Esophagus squamous epithelium (tissue), 5 donors: ENCODE results near the gene TMEM165. TPM values are rescaled to one million over a fixed set of nuclear protein-coding genes. Genes with fewer than 3 reads are reported as not detected.

ENCODE experiments used
- DNase-seq: peaks from one replicate; lab custom pipeline; 2025; lab: John Stamatoyannopoulos, UW
- H3K27ac ChIP-seq, 4 donors: fragments of 200-600 bp; sonication (generic); one replicate each; pipeline ENCODE4 v1.5.1; 2016 to 2019; ENCODE audit warnings: mild to moderate bottlenecking in 1 of 4
- H3K27me3 ChIP-seq, 4 donors: fragments of 200-600 bp; sonication (generic); 1 replicate in 3 of 4; 2 replicates in 1 of 4; pipeline versions ENCODE4 v1.5.1 to v1.6.0; 2017 to 2021; ENCODE audit warnings: antibody characterized with exemption in 1 of 4
- H3K36me3 ChIP-seq, 3 donors: fragments of 200-600 bp; sonication (generic); one replicate each; pipeline ENCODE4 v1.5.1; 2016 to 2019
- H3K4me1 ChIP-seq, 3 donors: fragments of 200-600 bp; sonication (generic); one replicate each; pipeline ENCODE4 v1.5.1; 2017 to 2019
- H3K4me3 ChIP-seq, 4 donors: fragments of 200-600 bp; sonication (generic); 1 replicate in 3 of 4; 2 replicates in 1 of 4; pipeline ENCODE4 v1.5.1; 2016 to 2019; ENCODE audit warnings: mild to moderate bottlenecking in 2 of 4, moderate library complexity in 1 of 4
- H3K9me3 ChIP-seq, 3 donors: fragments of 200-600 bp; sonication (generic); one replicate each; pipeline ENCODE4 v1.5.1; 2016 to 2019
- POLR2A ChIP-seq, 4 donors: fragments of 450-650 bp; IDR thresholded peaks; one replicate each; pipeline ENCODE4 v1.6.1; 2017; ENCODE audit warnings: antibody characterized with exemption in 4 of 4, mild to moderate bottlenecking in 4 of 4, moderate library complexity in 3 of 4
- WGBS, 2 donors: methylation state at CpG; one replicate each; pipeline ENCODE4 v1.1.5; 2018; 5-methylcytosine and 5-hydroxymethylcytosine counted together
- intact Hi-C: fragments of 100-400 bp; cut with DNase I; formaldehyde crosslinking; loops from one replicate; pipeline ENCODE4 v1.15.0; 2022
- small RNA-seq, 4 donors: library from RNA; depleted of rRNA; stranded (forward); fragments of <200 nt; gene quantifications; one replicate each; pipeline ENCODE3, GENCODE V24; 2016
- total RNA-seq, 4 donors: library from RNA; depleted of rRNA; stranded (reverse); fragments of >200 nt; gene quantifications; one replicate each; pipeline ENCODE4 v1.1.0, GENCODE V29; 2016
- TF ChIP-seq, protein P1 (sequence below), 6 experiments: fragments of 450-650 bp in 4 of 6; fragments of 200-600 bp in 2 of 6; sonication (generic) in 2 of 6; IDR thresholded peaks; one replicate each; pipeline ENCODE4 v1.5.1; 2016 to 2019; ENCODE audit warnings: antibody characterized with exemption in 6 of 6, mild to moderate bottlenecking in 4 of 6, moderate library complexity in 4 of 6
- donor health status: DM: yes; HTN: yes; CAD: no.

Gene TMEM165
- total RNA-seq, 4 donors from 2014 or later, result 136 to 276 (median 179) TPM

- H3K27ac ChIP-seq, result no peak overlapping the region
- H3K9me3 ChIP-seq, result no peaks in the 10 kb centered on the region
- no peaks in the 10 kb centered on the region for H3K27me3 ChIP-seq
- TF ChIP-seq POLR2A (IDR thresholded peaks at IDR 0.05), result no peak
- TF ChIP-seq, protein P1, sequence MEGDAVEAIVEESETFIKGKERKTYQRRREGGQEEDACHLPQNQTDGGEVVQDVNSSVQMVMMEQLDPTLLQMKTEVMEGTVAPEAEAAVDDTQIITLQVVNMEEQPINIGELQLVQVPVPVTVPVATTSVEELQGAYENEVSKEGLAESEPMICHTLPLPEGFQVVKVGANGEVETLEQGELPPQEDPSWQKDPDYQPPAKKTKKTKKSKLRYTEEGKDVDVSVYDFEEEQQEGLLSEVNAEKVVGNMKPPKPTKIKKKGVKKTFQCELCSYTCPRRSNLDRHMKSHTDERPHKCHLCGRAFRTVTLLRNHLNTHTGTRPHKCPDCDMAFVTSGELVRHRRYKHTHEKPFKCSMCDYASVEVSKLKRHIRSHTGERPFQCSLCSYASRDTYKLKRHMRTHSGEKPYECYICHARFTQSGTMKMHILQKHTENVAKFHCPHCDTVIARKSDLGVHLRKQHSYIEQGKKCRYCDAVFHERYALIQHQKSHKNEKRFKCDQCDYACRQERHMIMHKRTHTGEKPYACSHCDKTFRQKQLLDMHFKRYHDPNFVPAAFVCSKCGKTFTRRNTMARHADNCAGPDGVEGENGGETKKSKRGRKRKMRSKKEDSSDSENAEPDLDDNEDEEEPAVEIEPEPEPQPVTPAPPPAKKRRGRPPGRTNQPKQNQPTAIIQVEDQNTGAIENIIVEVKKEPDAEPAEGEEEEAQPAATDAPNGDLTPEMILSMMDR (IDR thresholded peaks at IDR 0.05), result no peak
- H3K36me3 ChIP-seq, result peaks cover 0 to 87% (median 0%) of the 10 kb centered on the region in 3 donors
- H3K4me1 ChIP-seq, result peaks cover 0 to 10% (median 0%) of the 10 kb centered on the region in 3 donors
- intact Hi-C loops, result no loop called here
- 79 to 84% methylated on average over 3 of the region's 3 CpGs for WGBS, 2 donors
- H3K4me3 ChIP-seq, result no peak overlapping the region
- DNase-seq, result no peak
These were observed 70.2 kb downstream of the TMEM165 start for GRCh38 chr4:55466001-55466400.

GRCh38 chr4:55468724-55469123 lies 73.0 kb downstream of the TMEM165 start:
- intact Hi-C loops, result no loop called here
- peaks cover 0 to 97% (median 0%) of the 10 kb centered on the region in 3 donors for H3K36me3 ChIP-seq

DNA sequence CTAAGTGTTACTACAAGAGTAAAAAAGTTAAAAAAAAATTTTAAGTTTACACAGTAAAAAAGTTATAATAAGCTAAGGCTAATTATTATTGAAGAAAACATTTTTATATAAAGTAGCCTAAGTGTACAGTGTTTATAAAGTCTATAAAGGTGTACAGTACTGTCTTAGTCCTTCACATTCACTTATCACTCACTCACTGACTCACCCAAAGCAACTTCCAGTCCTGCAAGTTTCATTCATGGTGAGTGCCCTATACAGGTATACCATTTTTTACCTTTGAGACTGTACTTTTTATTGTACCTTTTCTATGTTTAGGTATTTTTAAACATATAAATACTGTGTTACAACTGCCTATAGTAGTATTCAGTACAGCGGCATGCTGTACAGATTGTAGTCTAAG lies 74.2 kb downstream of the TMEM165 start:
- H3K4me1 ChIP-seq, result peaks cover 0 to 10% (median 0%) of the 10 kb centered on the region in 3 donors
- no peak overlapping the region for H3K4me3 ChIP-seq
- no peak overlapping the region for H3K27ac ChIP-seq
- no peaks in the 10 kb centered on the region for H3K9me3 ChIP-seq
- DNase-seq, result no peak
- 96 to 100% methylated on average over 1 of the region's 1 CpG for WGBS, 2 donors
- H3K36me3 ChIP-seq, result peaks cover 0 to 99% (median 0%) of the 10 kb centered on the region in 3 donors
- intact Hi-C loops, result no loop called here
- TF ChIP-seq, protein P1 (IDR thresholded peaks at IDR 0.05), result no peak
- TF ChIP-seq POLR2A (IDR thresholded peaks at IDR 0.05), result no peak
- H3K27me3 ChIP-seq, result no peaks in the 10 kb centered on the region

More at GRCh38 chr4:55468724-55469123, 73.0 kb downstream of the TMEM165 start:
- no peak overlapping the region for H3K4me3 ChIP-seq
- no peak for DNase-seq
- H3K27ac ChIP-seq, result no peak overlapping the region
- H3K4me1 ChIP-seq, result peaks cover 0 to 10% (median 0%) of the 10 kb centered on the region in 3 donors
- H3K27me3 ChIP-seq, result no peaks in the 10 kb centered on the region
- no peaks in the 10 kb centered on the region for H3K9me3 ChIP-seq
- WGBS, 2 donors, result 90 to 93% methylated on average over 2 of the region's 2 CpGs
- TF ChIP-seq, protein P1 (IDR thresholded peaks at IDR 0.05), result no peak
- no peak for TF ChIP-seq POLR2A (IDR thresholded peaks at IDR 0.05)

Small RNAs within 50 kb of the gene (small RNA-seq; reads per million reads assigned to genes)
- 0 reads per million in 4 donors for gene RF00019

Other genes starting within 250 kb of the TMEM165 start
- 10 to 100 TPM in 3 of 4 donors, 1 to 10 TPM in 1; 9.9 to 28.1 (median 18.4) TPM for gene SRD5A3, start 49.7 kb upstream of the TMEM165 start, total RNA-seq
- 10 to 100 TPM; 15.2 to 39.3 (median 32.6) TPM for gene CLOCK, start 151.0 kb downstream of the TMEM165 start, total RNA-seq
- 1 to 10 TPM in 1 of 4 donors, not detected in 3; 1.5 TPM for gene PDCL2, start 196.3 kb downstream of the TMEM165 start, total RNA-seq
- gene NMU, start 240.3 kb downstream of the TMEM165 start, total RNA-seq, result 100 to 1,000 TPM; 110 to 137 (median 116) TPM